OCI-LY7 (cell line): ENCODE measurements around the gene HTR3D.

Experiments
- CTCF ChIP-seq: fragments of 200-600 bp; sonication (generic); conservative IDR thresholded peaks from 2 replicates; pipeline ENCODE4 v1.5.1; 2014; ENCODE audit warnings: mild to moderate bottlenecking, antibody characterized with exemption, low read length, moderate library complexity, mixed read lengths
- EZH2phosphoT487 ChIP-seq: fragments of 200-600 bp; sonication (generic); IDR thresholded peaks from 2 replicates; pipeline ENCODE4 v1.6.1; 2018; ENCODE audit warnings: low read depth, borderline replicate concordance, mild to moderate bottlenecking, mixed run types, antibody characterized with exemption, low read length, moderate library complexity, mixed read lengths

- TF ChIP-seq CTCF (no peak), EZH2phosphoT487 (no peak)
Measured at GRCh38 chr3:184022323-184022722, 9.2 kb upstream of the HTR3D start.
